ENCODE results near the gene GNPNAT1. TPM values are rescaled to one million over a fixed set of nuclear protein-coding genes. Genes with fewer than 3 reads are reported as not detected.

Gene GNPNAT1
- total and polyA plus RNA-seq, 2 of the 8 experiments (the other 6 are each of a cell fraction or from before 2014, with no cell fraction given): 25.5 to 54.1 TPM

- TF ChIP-seq TAF7 (optimal IDR thresholded peaks at IDR 0.05; ENCODE audit: borderline replicate concordance, low read depth, low read length) (no peak), TCF12 (IDR thresholded peaks at IDR 0.05; ENCODE audit: low read depth, low read length) (no peak), TBP (IDR thresholded peaks at IDR 0.05; ENCODE audit: low read depth, low read length) (no peak), POLR2AphosphoS5 (IDR thresholded peaks at IDR 0.05; ENCODE audit: low read depth, low read length) (no peak), KDM1A (IDR thresholded peaks at IDR 0.05; ENCODE audit: borderline replicate concordance, low read length) (no peak), KDM4A (IDR thresholded peaks at IDR 0.05; ENCODE audit: low read depth, low read length, severe bottlenecking) (no peak), EZH2 (IDR thresholded peaks at IDR 0.05; ENCODE audit: low read depth, low read length, severe bottlenecking) (no peak), SP2 (IDR thresholded peaks at IDR 0.05; ENCODE audit: low read length) (no peak), NANOG (IDR thresholded peaks at IDR 0.05; ENCODE audit: insufficient read depth, low read depth, low read length, poor library complexity, severe bottlenecking) (no peak)
Measured at GRCh38 chr14:52793061-52793460, 1.7 kb upstream of the GNPNAT1 start (continued).

Measured in H1 (cell line).